Suprapubic skin (tissue), 4 donors: ENCODE results near the gene ATXN7L3.

Experiments used
- CTCF ChIP-seq, 2 donors: fragments of 200-600 bp in 1 of 2; fragments of 450-650 bp in 1 of 2; sonication (generic) in 1 of 2; IDR thresholded peaks; one replicate each; pipeline ENCODE4 v1.5.1; 2016 to 2019; ENCODE audit warnings: antibody characterized with exemption in 2 of 2, mild to moderate bottlenecking in 1 of 2, moderate library complexity in 1 of 2
- EP300 ChIP-seq: sonication (generic); formaldehyde crosslinking; IDR thresholded peaks from one replicate; pipeline ENCODE4 v1.6.1; 2017; ENCODE audit warnings: antibody characterized with exemption
- POLR2A ChIP-seq, 2 donors: fragments of 450-650 bp; IDR thresholded peaks; one replicate each; pipeline ENCODE4 v1.6.1; 2017; ENCODE audit warnings: antibody characterized with exemption in 2 of 2, mild to moderate bottlenecking in 2 of 2, moderate library complexity in 2 of 2
- POLR2AphosphoS5 ChIP-seq, 3 donors: sonication (generic); formaldehyde crosslinking; IDR thresholded peaks; one replicate each; pipeline ENCODE4 v1.6.1; 2017; ENCODE audit warnings: antibody characterized with exemption in 3 of 3

GRCh38 chr17:44170499-44171201 lies 29.0 kb downstream of the ATXN7L3 start, which contains the start of gene ASB16:
- TF ChIP-seq CTCF (IDR thresholded peaks at IDR 0.05) (no peak), POLR2AphosphoS5 (IDR thresholded peaks at IDR 0.05) (no peak), POLR2A (IDR thresholded peaks at IDR 0.05) (no peak), EP300 (no peak)
